ENCODE measurements around the gene TLCD2.

TLCD2 gene

GRCh38 chr17:1729966-1730325 is 19.8 kb upstream of the TLCD2 start:
- H4K20me1 ChIP-seq (ENCODE audit: insufficient read depth) = no peaks in the 10 kb centered on the region
- H3K4me3 ChIP-seq (IDR thresholded peaks at IDR 0.05; ENCODE audit: insufficient read depth, low read depth, low read length) = no peak overlapping the region
- no peaks in the 10 kb centered on the region for H3K4me1 ChIP-seq (ENCODE audit: low read depth, poor library complexity, severe bottlenecking)
- H3K27me3 ChIP-seq (ENCODE audit: insufficient read depth, low read depth) = no peaks in the 10 kb centered on the region
- no peak overlapping the region for H3K9ac ChIP-seq
- TF ChIP-seq, protein P1, sequence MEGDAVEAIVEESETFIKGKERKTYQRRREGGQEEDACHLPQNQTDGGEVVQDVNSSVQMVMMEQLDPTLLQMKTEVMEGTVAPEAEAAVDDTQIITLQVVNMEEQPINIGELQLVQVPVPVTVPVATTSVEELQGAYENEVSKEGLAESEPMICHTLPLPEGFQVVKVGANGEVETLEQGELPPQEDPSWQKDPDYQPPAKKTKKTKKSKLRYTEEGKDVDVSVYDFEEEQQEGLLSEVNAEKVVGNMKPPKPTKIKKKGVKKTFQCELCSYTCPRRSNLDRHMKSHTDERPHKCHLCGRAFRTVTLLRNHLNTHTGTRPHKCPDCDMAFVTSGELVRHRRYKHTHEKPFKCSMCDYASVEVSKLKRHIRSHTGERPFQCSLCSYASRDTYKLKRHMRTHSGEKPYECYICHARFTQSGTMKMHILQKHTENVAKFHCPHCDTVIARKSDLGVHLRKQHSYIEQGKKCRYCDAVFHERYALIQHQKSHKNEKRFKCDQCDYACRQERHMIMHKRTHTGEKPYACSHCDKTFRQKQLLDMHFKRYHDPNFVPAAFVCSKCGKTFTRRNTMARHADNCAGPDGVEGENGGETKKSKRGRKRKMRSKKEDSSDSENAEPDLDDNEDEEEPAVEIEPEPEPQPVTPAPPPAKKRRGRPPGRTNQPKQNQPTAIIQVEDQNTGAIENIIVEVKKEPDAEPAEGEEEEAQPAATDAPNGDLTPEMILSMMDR (conservative IDR thresholded peaks at IDR 0.05; ENCODE audit: low read depth, low read length) = no peak
- H3K4me2 ChIP-seq = no peak overlapping the region
- H2AFZ ChIP-seq (ENCODE audit: low read depth) = no peak overlapping the region
- H3K79me2 ChIP-seq (ENCODE audit: insufficient read depth, low read depth) = no peaks in the 10 kb centered on the region
- H3K36me3 ChIP-seq (ENCODE audit: insufficient read depth) = no peaks in the 10 kb centered on the region
- H3K27ac ChIP-seq = no peak overlapping the region

- Histone ChIP-seq H3K27me3 (ENCODE audit: insufficient read depth, low read depth) (no peaks in the 10 kb centered on the region), H3K4me2 (no peak overlapping the region), H3K9ac (no peak overlapping the region), H3K4me3 (IDR thresholded peaks at IDR 0.05; ENCODE audit: insufficient read depth, low read depth, low read length) (no peak overlapping the region), H2AFZ (ENCODE audit: low read depth) (no peak overlapping the region), H3K27ac (no peak overlapping the region), H3K36me3 (ENCODE audit: insufficient read depth) (no peaks in the 10 kb centered on the region), H3K4me1 (ENCODE audit: low read depth, poor library complexity, severe bottlenecking) (peaks cover 13% of the 10 kb centered on the region), H3K79me2 (ENCODE audit: insufficient read depth, low read depth) (no peaks in the 10 kb centered on the region), H4K20me1 (ENCODE audit: insufficient read depth) (no peaks in the 10 kb centered on the region)
- TF ChIP-seq, protein P1 (conservative IDR thresholded peaks at IDR 0.05; ENCODE audit: low read depth, low read length) = no peak
Observed at GRCh38 chr17:1727876-1728630, 17.9 kb upstream of the TLCD2 start.

DNA sequence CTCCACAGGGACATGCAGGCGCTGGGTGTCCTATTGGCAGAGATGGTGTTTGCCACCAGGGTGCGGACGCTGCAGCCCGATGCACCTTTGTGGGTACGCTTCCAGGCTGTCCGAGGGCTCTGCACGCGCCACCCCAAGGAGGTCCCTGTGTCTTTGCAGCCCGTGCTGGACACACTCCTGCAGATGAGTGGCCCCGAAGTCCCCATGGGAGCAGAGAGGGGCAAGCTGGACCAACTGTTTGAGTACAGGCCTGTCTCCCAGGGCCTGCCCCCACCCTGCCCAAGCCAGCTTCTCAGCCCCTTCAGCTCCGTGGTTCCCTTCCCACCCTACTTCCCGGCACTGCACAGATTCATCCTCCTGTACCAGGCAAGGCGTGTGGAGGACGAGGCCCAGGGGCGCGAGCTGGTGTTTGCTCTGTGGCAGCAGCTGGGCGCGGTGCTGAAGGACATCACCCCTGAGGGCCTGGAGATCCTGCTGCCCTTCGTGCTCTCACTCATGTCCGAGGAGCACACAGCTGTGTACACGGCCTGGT is 17.1 kb upstream of the TLCD2 start:
- Histone ChIP-seq H3K79me2 (ENCODE audit: insufficient read depth, low read depth) (no peaks in the 10 kb centered on the region), H3K27me3 (ENCODE audit: insufficient read depth, low read depth) (no peaks in the 10 kb centered on the region), H3K9ac (no peak overlapping the region), H3K4me2 (no peak overlapping the region), H4K20me1 (ENCODE audit: insufficient read depth) (no peaks in the 10 kb centered on the region), H3K36me3 (ENCODE audit: insufficient read depth) (no peaks in the 10 kb centered on the region), H3K4me3 (IDR thresholded peaks at IDR 0.05; ENCODE audit: insufficient read depth, low read depth, low read length) (no peak overlapping the region), H3K27ac (no peak overlapping the region), H3K4me1 (ENCODE audit: low read depth, poor library complexity, severe bottlenecking) (peaks cover 19% of the 10 kb centered on the region), H2AFZ (ENCODE audit: low read depth) (no peak overlapping the region)
- TF ChIP-seq, protein P1 (conservative IDR thresholded peaks at IDR 0.05; ENCODE audit: low read depth, low read length) = no peak

DNA sequence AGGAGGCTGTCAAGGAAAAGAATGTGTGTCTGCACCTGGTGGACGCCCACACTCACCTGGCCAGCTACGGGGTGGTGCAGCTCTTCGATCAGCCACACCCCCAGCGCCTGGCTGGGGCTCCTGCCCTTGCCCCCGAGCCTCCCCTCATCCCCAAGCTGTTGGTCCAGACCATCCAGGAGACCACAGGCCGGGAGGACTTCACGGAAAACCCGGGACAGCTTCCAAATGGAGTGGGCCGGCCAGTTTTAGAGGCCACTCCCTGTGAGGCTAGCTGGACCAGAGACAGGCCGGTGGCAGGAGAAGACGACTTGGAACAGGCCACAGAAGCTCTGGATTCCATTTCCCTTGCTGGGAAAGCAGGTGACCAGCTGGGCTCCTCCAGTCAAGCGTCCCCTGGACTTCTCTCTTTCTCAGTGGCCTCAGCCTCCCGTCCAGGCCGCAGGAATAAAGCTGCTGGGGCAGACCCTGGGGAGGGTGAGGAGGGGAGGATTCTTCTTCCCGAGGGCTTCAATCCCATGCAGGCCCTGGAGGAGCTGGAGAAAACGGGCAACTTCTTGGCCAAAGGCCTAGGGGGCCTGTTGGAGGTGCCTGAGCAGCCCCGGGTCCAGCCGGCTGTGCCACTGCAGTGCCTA is 16.6 kb upstream of the TLCD2 start:
- Histone ChIP-seq H3K79me2 (ENCODE audit: insufficient read depth, low read depth) (no peaks in the 10 kb centered on the region), H3K36me3 (ENCODE audit: insufficient read depth) (no peaks in the 10 kb centered on the region), H2AFZ (ENCODE audit: low read depth) (no peak overlapping the region), H3K27ac (no peak overlapping the region), H3K4me1 (ENCODE audit: low read depth, poor library complexity, severe bottlenecking) (peaks cover 24% of the 10 kb centered on the region), H4K20me1 (ENCODE audit: insufficient read depth) (no peaks in the 10 kb centered on the region), H3K27me3 (ENCODE audit: insufficient read depth, low read depth) (no peaks in the 10 kb centered on the region), H3K9ac (no peak overlapping the region), H3K4me3 (IDR thresholded peaks at IDR 0.05; ENCODE audit: insufficient read depth, low read depth, low read length) (no peak overlapping the region), H3K4me2 (no peak overlapping the region)
- TF ChIP-seq, protein P1 (conservative IDR thresholded peaks at IDR 0.05; ENCODE audit: low read depth, low read length) = no peak
